ENCODE data around the gene BCL2. TPM values are rescaled to one million over a fixed set of nuclear protein-coding genes. Genes with fewer than 3 reads are reported as not detected.
"Not testable (repeated sequence)": the region's sequence is repeated elsewhere in the genome, so short reads cannot be mapped to it uniquely, and the experiment has no call there.

The BCL2 gene
- total RNA-seq, 1 donor from 2014 or later: 20.5 TPM

GRCh38 chr18:63202828-63203227 is 116.7 kb downstream of the BCL2 start:
- no peak for DNase-seq (ENCODE audit: low spot score in 2 of 2)
- Histone ChIP-seq H3K9me3 (no peaks in the 10 kb centered on the region), H3K4me1 (peaks cover 0 to 11% of the 10 kb centered on the region in 2 donors), H3K36me3 (no peaks in the 10 kb centered on the region), H3K4me3 (no peak overlapping the region), H3K27ac (no peak overlapping the region), H3K27me3 (no peaks in the 10 kb centered on the region)
- intact Hi-C loops (cut with DNase I): no loop called here
- TF ChIP-seq, protein P1, sequence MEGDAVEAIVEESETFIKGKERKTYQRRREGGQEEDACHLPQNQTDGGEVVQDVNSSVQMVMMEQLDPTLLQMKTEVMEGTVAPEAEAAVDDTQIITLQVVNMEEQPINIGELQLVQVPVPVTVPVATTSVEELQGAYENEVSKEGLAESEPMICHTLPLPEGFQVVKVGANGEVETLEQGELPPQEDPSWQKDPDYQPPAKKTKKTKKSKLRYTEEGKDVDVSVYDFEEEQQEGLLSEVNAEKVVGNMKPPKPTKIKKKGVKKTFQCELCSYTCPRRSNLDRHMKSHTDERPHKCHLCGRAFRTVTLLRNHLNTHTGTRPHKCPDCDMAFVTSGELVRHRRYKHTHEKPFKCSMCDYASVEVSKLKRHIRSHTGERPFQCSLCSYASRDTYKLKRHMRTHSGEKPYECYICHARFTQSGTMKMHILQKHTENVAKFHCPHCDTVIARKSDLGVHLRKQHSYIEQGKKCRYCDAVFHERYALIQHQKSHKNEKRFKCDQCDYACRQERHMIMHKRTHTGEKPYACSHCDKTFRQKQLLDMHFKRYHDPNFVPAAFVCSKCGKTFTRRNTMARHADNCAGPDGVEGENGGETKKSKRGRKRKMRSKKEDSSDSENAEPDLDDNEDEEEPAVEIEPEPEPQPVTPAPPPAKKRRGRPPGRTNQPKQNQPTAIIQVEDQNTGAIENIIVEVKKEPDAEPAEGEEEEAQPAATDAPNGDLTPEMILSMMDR (IDR thresholded peaks at IDR 0.05): no peak

GRCh38 chr18:63201456-63201855 is 118.1 kb downstream of the BCL2 start:
- H3K4me3 ChIP-seq; H3K36me3 ChIP-seq; H3K27ac ChIP-seq; H3K27me3 ChIP-seq; H3K4me1 ChIP-seq; intact Hi-C loops (cut with DNase I); H3K9me3 ChIP-seq; DNase-seq (ENCODE audit: low spot score in 2 of 2): not testable (repeated sequence)

GRCh38 chr18:63199743-63200241 is 119.8 kb downstream of the BCL2 start:
- Histone ChIP-seq H3K4me1 (no peaks in the 10 kb centered on the region), H3K9me3 (no peaks in the 10 kb centered on the region), H3K27ac (no peak overlapping the region), H3K36me3 (no peaks in the 10 kb centered on the region), H3K4me3 (no peak overlapping the region), H3K27me3 (no peaks in the 10 kb centered on the region)
- TF ChIP-seq, protein P1 (IDR thresholded peaks at IDR 0.05): no peak
- intact Hi-C loops (cut with DNase I): no loop called here
- no peak for DNase-seq (ENCODE audit: low spot score in 2 of 2)

DNA sequence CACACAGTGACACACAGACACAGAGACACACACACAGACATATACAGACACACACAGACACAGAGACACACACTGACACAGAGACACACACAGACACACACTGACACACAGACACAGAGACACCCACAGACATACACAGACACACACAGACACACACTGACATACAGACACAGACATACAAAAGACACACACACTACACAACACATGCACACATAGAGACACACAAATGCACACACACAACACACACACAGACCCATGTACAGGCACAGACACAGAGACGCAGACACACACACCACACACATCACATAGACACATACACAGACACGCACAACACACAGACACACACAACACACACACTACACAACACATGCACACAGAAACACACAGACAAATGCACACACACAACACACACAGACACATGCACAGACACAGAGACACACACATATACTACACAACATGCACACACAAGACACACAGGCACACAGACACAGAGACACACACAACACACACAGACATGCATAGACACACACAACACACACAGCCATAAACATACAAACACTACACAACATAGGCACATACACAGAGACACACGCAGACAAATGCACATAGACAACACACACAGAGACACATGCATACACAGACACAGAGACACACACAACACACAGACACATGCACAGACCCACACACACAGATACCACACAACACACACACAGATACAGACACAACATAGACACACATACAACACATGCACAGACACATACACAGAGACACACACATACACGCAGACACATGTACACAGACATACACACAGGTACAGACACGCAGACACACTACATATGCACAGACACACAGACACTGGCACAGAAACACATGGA is 120.5 kb downstream of the BCL2 start:
- TF ChIP-seq, protein P1 (IDR thresholded peaks at IDR 0.05): no peak
- no peaks in the 10 kb centered on the region for H3K36me3 ChIP-seq
- H3K27ac ChIP-seq: no peak overlapping the region
- H3K4me3 ChIP-seq: no peak overlapping the region
- intact Hi-C loops (cut with DNase I): no loop called here
- H3K9me3 ChIP-seq: no peaks in the 10 kb centered on the region
- H3K27me3 ChIP-seq: no peaks in the 10 kb centered on the region
- no peak for DNase-seq (ENCODE audit: low spot score in 2 of 2)
- no peaks in the 10 kb centered on the region for H3K4me1 ChIP-seq

DNA sequence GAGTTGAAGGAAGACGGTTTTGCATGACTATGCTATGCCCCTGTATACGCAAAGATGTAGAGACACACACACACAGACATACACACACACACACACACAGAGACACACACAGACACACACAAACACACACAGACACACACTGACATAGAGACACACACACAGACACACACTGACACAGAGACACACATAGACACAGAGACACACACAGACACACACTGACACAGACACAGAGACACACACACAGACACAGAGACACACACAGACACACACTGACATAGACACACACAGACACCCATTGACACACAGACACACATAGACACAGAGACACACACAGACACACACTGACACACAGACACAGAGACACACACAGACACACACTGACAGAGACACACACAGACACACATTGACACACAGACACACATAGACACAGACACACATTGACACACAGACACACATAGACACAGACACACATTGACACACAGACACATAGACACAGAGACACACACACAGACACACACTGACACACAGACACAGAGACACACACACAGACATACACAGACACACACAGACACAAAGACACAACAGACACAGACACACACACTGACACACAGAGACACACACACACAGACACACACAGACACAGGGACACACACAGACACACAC is 121.3 kb downstream of the BCL2 start:
- Histone ChIP-seq H3K27me3 (no peaks in the 10 kb centered on the region), H3K27ac (no peak overlapping the region), H3K9me3 (no peaks in the 10 kb centered on the region), H3K4me3 (no peak overlapping the region), H3K4me1 (no peaks in the 10 kb centered on the region), H3K36me3 (no peaks in the 10 kb centered on the region)
- TF ChIP-seq, protein P1 (IDR thresholded peaks at IDR 0.05): no peak
- intact Hi-C loops (cut with DNase I): no loop called here
- no peak for DNase-seq (ENCODE audit: low spot score in 2 of 2)

DNA sequence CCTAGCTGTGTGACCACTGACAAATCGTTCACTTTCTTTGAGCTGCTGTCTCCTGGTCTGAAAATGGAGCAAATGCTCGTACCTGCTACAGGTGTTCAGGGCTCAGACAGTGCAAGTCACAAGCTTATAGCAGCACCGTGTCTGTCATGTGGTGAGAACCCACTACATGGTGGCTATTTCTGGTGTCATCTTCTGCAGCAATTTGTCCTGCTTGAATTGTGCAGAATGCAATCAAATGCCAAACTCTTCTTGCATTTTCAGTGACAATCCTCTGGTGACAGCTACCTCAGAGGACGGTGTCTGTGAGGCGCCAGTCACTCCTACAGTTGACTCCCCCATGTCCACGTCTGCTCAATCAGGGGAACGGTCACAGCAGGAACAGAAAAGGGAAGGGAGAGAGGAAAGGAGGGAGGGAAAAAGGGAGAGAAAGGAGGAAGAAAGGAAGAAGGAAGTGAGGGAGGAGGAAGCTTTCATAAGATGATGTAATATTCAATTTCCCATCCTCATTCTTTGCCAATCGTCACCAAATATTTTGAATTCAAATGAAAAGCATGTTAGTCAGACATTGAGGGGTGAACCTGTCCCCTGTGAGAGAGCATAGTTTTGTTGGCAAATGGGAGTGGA is 122.2 kb downstream of the BCL2 start:
- DNase-seq (ENCODE audit: low spot score in 2 of 2): no peak
- no peak overlapping the region for H3K27ac ChIP-seq
- H3K4me1 ChIP-seq: no peaks in the 10 kb centered on the region
- H3K27me3 ChIP-seq: no peaks in the 10 kb centered on the region
- intact Hi-C loops (cut with DNase I): no loop called here
- no peaks in the 10 kb centered on the region for H3K36me3 ChIP-seq
- TF ChIP-seq, protein P1 (IDR thresholded peaks at IDR 0.05): no peak
- no peak overlapping the region for H3K4me3 ChIP-seq
- no peaks in the 10 kb centered on the region for H3K9me3 ChIP-seq

Measured in ascending aorta (tissue), 2 donors.